ENCODE results near the gene FAM131A.

The FAM131A gene

GRCh38 chr3:184345317-184346144 lies 8.1 kb downstream of the FAM131A start:
- peak; percentile 85 for DNase-seq (ENCODE audit: low read depth)
- H3K4me3 ChIP-seq (ENCODE audit: low read depth, low read length) = no peak overlapping the region
- TF ChIP-seq CTCF (IDR thresholded peaks at IDR 0.05; ENCODE audit: control insufficient read depth, extremely low read depth, insufficient read depth) = peak; percentile 62

- no peak overlapping the region for H3K4me3 ChIP-seq (ENCODE audit: low read depth, low read length)
- no peak for DNase-seq (ENCODE audit: low read depth)
- no peak for TF ChIP-seq CTCF (IDR thresholded peaks at IDR 0.05; ENCODE audit: control insufficient read depth, extremely low read depth, insufficient read depth)
These were observed 9.2 kb downstream of the FAM131A start for GRCh38 chr3:184346480-184347190.

GRCh38 chr3:184347321-184348056 lies 10.1 kb downstream of the FAM131A start:
- TF ChIP-seq CTCF (IDR thresholded peaks at IDR 0.05; ENCODE audit: control insufficient read depth, extremely low read depth, insufficient read depth) = no peak
- H3K4me3 ChIP-seq (ENCODE audit: low read depth, low read length) = no peak overlapping the region
- DNase-seq (ENCODE audit: low read depth) = no peak

- no peak for DNase-seq (ENCODE audit: low read depth)
- H3K4me3 ChIP-seq (ENCODE audit: low read depth, low read length) = no peak overlapping the region
These were observed 10.6 kb downstream of the FAM131A start for GRCh38 chr3:184348057-184348382.

GRCh38 chr3:184349563-184350470 lies 12.4 kb downstream of the FAM131A start:
- no peak for TF ChIP-seq CTCF (IDR thresholded peaks at IDR 0.05; ENCODE audit: control insufficient read depth, extremely low read depth, insufficient read depth)
- H3K4me3 ChIP-seq (ENCODE audit: low read depth, low read length) = no peak overlapping the region
- DNase-seq (ENCODE audit: low read depth) = no peak

More at GRCh38 chr3:184348057-184348382, 10.6 kb downstream of the FAM131A start:
- no peak for TF ChIP-seq CTCF (IDR thresholded peaks at IDR 0.05; ENCODE audit: control insufficient read depth, extremely low read depth, insufficient read depth)

GRCh38 chr3:184350618-184351017 lies 13.2 kb downstream of the FAM131A start:
- DNase-seq (ENCODE audit: low read depth) = no peak
- H3K4me3 ChIP-seq (ENCODE audit: low read depth, low read length) = no peak overlapping the region
- TF ChIP-seq CTCF (IDR thresholded peaks at IDR 0.05; ENCODE audit: control insufficient read depth, extremely low read depth, insufficient read depth) = no peak
